PC-3 (cell line): ENCODE data around the gene CBR3. TPM values are rescaled to one million over a fixed set of nuclear protein-coding genes. Genes with fewer than 3 reads are reported as not detected.

Experiments
- ATAC-seq: fragments of 200-7000 bp; cut with Tn5 transposase; 2 replicates; pipeline ENCODE4 v1.9.1; 2020; ENCODE audit warnings: mild to moderate bottlenecking, moderate library complexity
- BruUV-seq: library from RNA; stranded (reverse); fragments of 400-500 nt; replicated peaks from 2 replicates; lab custom pipeline; 2021; lab: Mats Ljungman, UMichigan
- CTCF ChIA-PET: fragments of 300-600 bp; sonication (Branson Sonifier 250); formaldehyde crosslinking; loops from one replicate; lab custom pipeline; 2022; ENCODE audit warnings: antibody characterized with exemption; lab: Charles Lee
- POLR2A ChIA-PET: fragments of 300-600 bp; sonication (Branson Sonifier 250); formaldehyde crosslinking; loops from one replicate; lab custom pipeline; 2022; ENCODE audit warnings: antibody characterized with exemption; ENCODE audit not compliant: unreplicated experiment; lab: Charles Lee
- DNase-seq: peaks from one replicate; pipeline ENCODE4 v3.0.0-alpha.2; 2015
- H2AFZ ChIP-seq: fragments of 300-600 bp; sonication (generic); 2 replicates; pipeline ENCODE4 v1.6.0; 2016; ENCODE audit warnings: antibody characterized with exemption, low read length
- H3F3A ChIP-seq: fragments of 300-600 bp; sonication (generic); one replicate; pipeline ENCODE4 v1.6.0; 2017; ENCODE audit warnings: antibody characterized with exemption, low read length, control low read depth, mild to moderate bottlenecking; ENCODE audit not compliant: unreplicated experiment
- H3K27ac ChIP-seq: fragments of 300-600 bp; sonication (generic); 2 replicates; pipeline ENCODE4 v1.5.1; 2016; ENCODE audit warnings: mild to moderate bottlenecking, low read length
- H3K27me3 ChIP-seq: fragments of 300-600 bp; sonication (generic); 2 replicates; pipeline ENCODE4 v1.6.1; 2016; ENCODE audit warnings: low read length, mixed read lengths
- H3K36me3 ChIP-seq: fragments of 300-600 bp; sonication (generic); 2 replicates; pipeline ENCODE4 v1.6.1; 2016; ENCODE audit warnings: low read depth, mixed run types, low read length, mixed read lengths
- H3K4me1 ChIP-seq: fragments of 300-600 bp; sonication (generic); 2 replicates; pipeline ENCODE4 v1.5.1; 2016; ENCODE audit warnings: low read length; ENCODE audit not compliant: insufficient read depth
- H3K4me2 ChIP-seq: fragments of 300-600 bp; sonication (generic); 2 replicates; pipeline ENCODE4 v1.6.0; 2016; ENCODE audit warnings: low read length
- H3K4me3 ChIP-seq: fragments of 300-600 bp; sonication (generic); 2 replicates; pipeline ENCODE4 v1.5.1; 2016; ENCODE audit warnings: mild to moderate bottlenecking, low read length, mixed read lengths
- H3K79me2 ChIP-seq: fragments of 300-600 bp; sonication (generic); 2 replicates; pipeline ENCODE4 v1.6.1; 2017; ENCODE audit warnings: low read length, mixed read lengths
- H3K9ac ChIP-seq: fragments of 300-600 bp; sonication (generic); 2 replicates; pipeline ENCODE4 v1.6.0; 2016; ENCODE audit warnings: mild to moderate bottlenecking, low read length
- H3K9me2 ChIP-seq: fragments of 300-600 bp; sonication (generic); replicated peaks from 2 replicates; pipeline ENCODE4 v1.6.1; 2016; ENCODE audit warnings: mixed run types, low read length, mixed read lengths
- H3K9me3 ChIP-seq: fragments of 300-600 bp; sonication (generic); 2 replicates; pipeline ENCODE4 v1.6.1; 2016; ENCODE audit warnings: low read length, mixed read lengths
- H4K20me1 ChIP-seq: fragments of 300-600 bp; sonication (generic); 2 replicates; pipeline ENCODE4 v1.6.1; 2016; ENCODE audit warnings: low read length, mixed read lengths
- EZH2 ChIP-seq: fragments of 300-600 bp; sonication (generic); IDR thresholded peaks from one replicate; pipeline ENCODE4 v1.6.1; 2017; ENCODE audit warnings: antibody characterized with exemption, mild to moderate bottlenecking, low read length; ENCODE audit not compliant: unreplicated experiment
- EZH2phosphoT487 ChIP-seq: fragments of 300-600 bp; sonication (generic); IDR thresholded peaks from 2 replicates; pipeline ENCODE4 v1.6.1; 2018; ENCODE audit warnings: mild to moderate bottlenecking, antibody characterized with exemption, low read length, borderline replicate concordance
- intact Hi-C: fragments of 100-400 bp; cut with micrococcal nuclease; formaldehyde crosslinking; loops from 2 replicates; pipeline ENCODE4 v1.9.0; 2023
- total RNA-seq: library from RNA; depleted of rRNA; stranded (reverse); fragments of >200 nt; gene quantifications from 2 replicates; pipeline ENCODE4 v1.2.3, GENCODE V29; 2014
- TF ChIP-seq, protein P1 (sequence below): fragments of 300-600 bp; sonication (generic); conservative IDR thresholded peaks from 2 replicates; pipeline ENCODE4 v1.5.1; 2017; ENCODE audit warnings: antibody characterized with exemption, low read depth, mild to moderate bottlenecking, low read length

CBR3 gene
- total RNA-seq, 1 experiment from 2014 or later = 49.3 TPM

DNA sequence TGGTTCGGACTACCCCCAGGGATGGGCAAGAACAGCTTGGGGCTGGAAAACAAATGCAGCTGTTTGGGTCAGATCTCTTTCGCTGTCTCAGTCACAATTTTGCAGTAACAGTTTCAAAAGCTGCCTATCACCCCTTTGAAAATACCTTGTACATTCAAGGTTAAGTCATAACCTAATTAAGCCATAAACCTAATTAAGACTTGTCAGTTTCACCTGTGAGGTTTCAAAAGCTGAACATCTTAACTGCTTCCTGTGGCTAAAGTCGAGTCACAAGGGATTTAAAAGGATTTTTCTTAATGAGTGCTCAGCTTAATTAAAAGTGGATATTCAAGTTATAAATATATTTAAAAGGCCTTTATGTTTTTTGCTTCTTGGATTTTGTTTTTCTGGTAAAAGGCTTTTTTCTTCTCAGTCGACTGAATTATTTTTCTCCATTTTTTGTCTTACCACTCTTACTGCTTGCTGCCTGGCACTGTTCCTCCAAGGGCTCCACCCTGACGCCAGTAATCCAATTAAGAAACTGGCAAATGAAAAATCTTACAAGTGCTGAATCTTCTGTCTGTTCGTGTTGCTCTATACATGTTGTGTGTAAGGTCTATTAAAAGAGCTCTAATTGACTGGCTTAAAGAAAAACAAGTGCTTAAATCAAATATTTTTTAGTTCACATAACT is 33.8 kb upstream of the CBR3 start:
- no peaks in the 10 kb centered on the region for H3K36me3 ChIP-seq
- ChIA-PET POLR2A (no interaction called here), CTCF (no interaction called here)
- H3F3A ChIP-seq = no peaks in the 10 kb centered on the region
- H3K9me2 ChIP-seq = no peaks in the 10 kb centered on the region
- no peaks in the 10 kb centered on the region for H3K27me3 ChIP-seq
- no peak overlapping the region for H3K9ac ChIP-seq
- no peak for TF ChIP-seq EZH2phosphoT487
- TF ChIP-seq EZH2 = no peak
- TF ChIP-seq, protein P1, sequence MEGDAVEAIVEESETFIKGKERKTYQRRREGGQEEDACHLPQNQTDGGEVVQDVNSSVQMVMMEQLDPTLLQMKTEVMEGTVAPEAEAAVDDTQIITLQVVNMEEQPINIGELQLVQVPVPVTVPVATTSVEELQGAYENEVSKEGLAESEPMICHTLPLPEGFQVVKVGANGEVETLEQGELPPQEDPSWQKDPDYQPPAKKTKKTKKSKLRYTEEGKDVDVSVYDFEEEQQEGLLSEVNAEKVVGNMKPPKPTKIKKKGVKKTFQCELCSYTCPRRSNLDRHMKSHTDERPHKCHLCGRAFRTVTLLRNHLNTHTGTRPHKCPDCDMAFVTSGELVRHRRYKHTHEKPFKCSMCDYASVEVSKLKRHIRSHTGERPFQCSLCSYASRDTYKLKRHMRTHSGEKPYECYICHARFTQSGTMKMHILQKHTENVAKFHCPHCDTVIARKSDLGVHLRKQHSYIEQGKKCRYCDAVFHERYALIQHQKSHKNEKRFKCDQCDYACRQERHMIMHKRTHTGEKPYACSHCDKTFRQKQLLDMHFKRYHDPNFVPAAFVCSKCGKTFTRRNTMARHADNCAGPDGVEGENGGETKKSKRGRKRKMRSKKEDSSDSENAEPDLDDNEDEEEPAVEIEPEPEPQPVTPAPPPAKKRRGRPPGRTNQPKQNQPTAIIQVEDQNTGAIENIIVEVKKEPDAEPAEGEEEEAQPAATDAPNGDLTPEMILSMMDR = no peak
- no peaks in the 10 kb centered on the region for H3K79me2 ChIP-seq
- intact Hi-C loops = no loop called here
- H3K27ac ChIP-seq = no peak overlapping the region
- H3K4me3 ChIP-seq = no peak overlapping the region
- DNase-seq (no peak), ATAC-seq (no peak)
- BruUV-seq = no TSS peak
- peaks cover 25% of the 10 kb centered on the region for H3K4me1 ChIP-seq
- no peak overlapping the region for H2AFZ ChIP-seq
- no peaks in the 10 kb centered on the region for H4K20me1 ChIP-seq
- no peak overlapping the region for H3K4me2 ChIP-seq
- H3K9me3 ChIP-seq = no peaks in the 10 kb centered on the region

GRCh38 chr21:36103434-36103833 is 31.4 kb upstream of the CBR3 start:
- ChIA-PET CTCF (no interaction called here), POLR2A (no interaction called here)
- Histone ChIP-seq H3K4me1 (peaks cover 16% of the 10 kb centered on the region), H3K9ac (no peak overlapping the region), H3K4me3 (no peak overlapping the region), H3F3A (no peaks in the 10 kb centered on the region), H3K27ac (no peak overlapping the region), H3K9me3 (no peaks in the 10 kb centered on the region), H3K36me3 (no peaks in the 10 kb centered on the region), H3K27me3 (no peaks in the 10 kb centered on the region), H2AFZ (no peak overlapping the region), H3K9me2 (no peaks in the 10 kb centered on the region), H3K79me2 (no peaks in the 10 kb centered on the region), H4K20me1 (no peaks in the 10 kb centered on the region), H3K4me2 (no peak overlapping the region)
- TF ChIP-seq, protein P1 = no peak
- TF ChIP-seq EZH2phosphoT487 = no peak
- TF ChIP-seq EZH2 = no peak
- ATAC-seq (no peak), DNase-seq (peak; percentile 58)
- intact Hi-C loops = no loop called here
- no TSS peak for BruUV-seq
